Measurements from ENCODE around the gene DOCK4.

- TF ChIP-seq CTCF (IDR thresholded peaks at IDR 0.05) (no peak), POLR2A (IDR thresholded peaks at IDR 0.05) (no peak)
Measured at GRCh38 chr7:112214268-112214667, 8.1 kb upstream of the DOCK4 start.

All from thyroid gland (tissue), 4 donors.